Islet precursor cell (in vitro differentiated cells): ENCODE measurements around the gene DGKK.
A peak's percentile ranks its signal among the peaks of the same experiment; 100 is the strongest.

Experiments used
- DNase-seq: peaks from one replicate; pipeline ENCODE4 v3.0.0-alpha.2; 2018

Gene DGKK

GRCh38 chrX:50470103-50471031, at the start of gene DGKK:
Gene DGKK (minus strand): TSS chrX:50470825. CDS start chrX:50470678, 147 bp downstream.
- peak; percentile 92 for DNase-seq

- no peak for DNase-seq
Measured at GRCh38 chrX:50514811-50515210, 44.2 kb upstream of the DGKK start.

GRCh38 chrX:50497114-50497513, 26.5 kb upstream of the DGKK start:
- DNase-seq: no peak

- DNase-seq: no peak
Measured at GRCh38 chrX:50495616-50496015, 25.0 kb upstream of the DGKK start.

GRCh38 chrX:50492720-50493119, 22.1 kb upstream of the DGKK start:
- DNase-seq: no peak

GRCh38 chrX:50484662-50485061, 14.0 kb upstream of the DGKK start:
- no peak for DNase-seq

- DNase-seq: no peak
Measured at GRCh38 chrX:50483283-50483682, 12.7 kb upstream of the DGKK start.

GRCh38 chrX:50475208-50475607, 4.6 kb upstream of the DGKK start:
- DNase-seq: no peak

GRCh38 chrX:50471390-50471789, 765 bp upstream of the DGKK start:
- peak; percentile 50 for DNase-seq

GRCh38 chrX:50469206-50469605, 1.4 kb downstream of the DGKK start:
- DNase-seq: peak; percentile 56

- no peak for DNase-seq
Measured at GRCh38 chrX:50459615-50460014, 11.0 kb downstream of the DGKK start.

GRCh38 chrX:50458483-50458882, 12.1 kb downstream of the DGKK start:
- DNase-seq: no peak

- no peak for DNase-seq
Measured at GRCh38 chrX:50456712-50457484, 13.7 kb downstream of the DGKK start.

GRCh38 chrX:50452782-50453181, 17.8 kb downstream of the DGKK start:
- no peak for DNase-seq

GRCh38 chrX:50450324-50450723, 20.3 kb downstream of the DGKK start:
- no peak for DNase-seq

GRCh38 chrX:50448565-50448964, 22.1 kb downstream of the DGKK start:
- peak; percentile 65 for DNase-seq

GRCh38 chrX:50447535-50447934, 23.1 kb downstream of the DGKK start:
- no peak for DNase-seq

- DNase-seq: no peak
Measured at GRCh38 chrX:50442426-50443116, 28.1 kb downstream of the DGKK start.

- DNase-seq: no peak
Measured at GRCh38 chrX:50436797-50437196, 33.8 kb downstream of the DGKK start.

GRCh38 chrX:50432829-50433289, 37.8 kb downstream of the DGKK start:
- peak; percentile 80 for DNase-seq

- DNase-seq: no peak
Measured at GRCh38 chrX:50431623-50432022, 39.0 kb downstream of the DGKK start.

- peak; percentile 72 for DNase-seq
Measured at GRCh38 chrX:50430917-50431575, 39.6 kb downstream of the DGKK start.

GRCh38 chrX:50428174-50428573, 42.5 kb downstream of the DGKK start:
- no peak for DNase-seq
